ENCODE measurements around the gene TMEM270.

GRCh38 chr7:73834626-73835191, 26.2 kb upstream of the TMEM270 start:
- TF ChIP-seq CTCF (IDR thresholded peaks at IDR 0.05), result no peak
- TF ChIP-seq EZH2 (IDR thresholded peaks at IDR 0.05; ENCODE audit: borderline replicate concordance, insufficient read depth, low read depth, low read length, poor library complexity, severe bottlenecking), result no peak

Measured in B cell (primary cell).